HG03558 (cell line): ENCODE data around the gene GPR27.

Experiments used
- ATAC-seq: cut with Tn5 transposase; IDR thresholded peaks from one replicate; pipeline ENCODE4 v1.9.1; 2021; ENCODE audit warnings: moderate number of reproducible peaks; ENCODE audit not compliant: unreplicated experiment; ENCODE audit errors: extremely low read depth

Gene GPR27

DNA sequence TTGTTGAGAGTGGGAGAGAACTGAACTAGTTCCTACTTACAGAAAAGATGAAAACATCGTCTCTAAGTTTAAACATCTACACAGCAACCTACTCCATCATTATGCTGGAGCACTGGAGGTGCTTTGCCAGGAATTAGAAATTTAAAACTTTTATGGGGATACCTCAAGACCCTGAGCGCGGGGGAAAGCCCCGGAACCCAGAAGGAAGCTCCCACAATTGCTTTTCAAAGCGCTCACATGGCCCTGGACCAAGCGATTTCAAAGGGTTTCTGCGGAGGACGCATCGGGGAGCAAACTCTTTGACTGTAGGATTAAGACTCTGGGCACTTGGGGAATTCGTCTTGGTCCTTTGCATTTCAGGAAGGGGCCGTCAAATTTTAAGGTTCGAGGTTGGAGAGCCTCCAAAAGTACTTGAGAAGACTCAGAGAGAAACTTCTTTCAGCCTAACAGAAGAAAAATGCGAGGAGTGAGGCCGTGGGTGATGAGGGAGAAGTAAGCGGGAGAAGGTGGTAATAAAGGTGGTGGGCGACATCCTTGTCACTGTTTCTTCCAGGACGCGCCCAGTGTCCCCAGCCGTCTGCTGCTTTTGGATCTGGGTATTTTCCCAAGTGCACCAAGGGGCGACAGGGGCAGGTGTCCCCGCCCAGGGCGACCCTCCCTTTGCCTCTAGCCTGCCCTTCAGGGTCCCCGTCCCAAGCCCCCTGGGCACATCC is 30.7 kb downstream of the GPR27 start:
- no peak for ATAC-seq

DNA sequence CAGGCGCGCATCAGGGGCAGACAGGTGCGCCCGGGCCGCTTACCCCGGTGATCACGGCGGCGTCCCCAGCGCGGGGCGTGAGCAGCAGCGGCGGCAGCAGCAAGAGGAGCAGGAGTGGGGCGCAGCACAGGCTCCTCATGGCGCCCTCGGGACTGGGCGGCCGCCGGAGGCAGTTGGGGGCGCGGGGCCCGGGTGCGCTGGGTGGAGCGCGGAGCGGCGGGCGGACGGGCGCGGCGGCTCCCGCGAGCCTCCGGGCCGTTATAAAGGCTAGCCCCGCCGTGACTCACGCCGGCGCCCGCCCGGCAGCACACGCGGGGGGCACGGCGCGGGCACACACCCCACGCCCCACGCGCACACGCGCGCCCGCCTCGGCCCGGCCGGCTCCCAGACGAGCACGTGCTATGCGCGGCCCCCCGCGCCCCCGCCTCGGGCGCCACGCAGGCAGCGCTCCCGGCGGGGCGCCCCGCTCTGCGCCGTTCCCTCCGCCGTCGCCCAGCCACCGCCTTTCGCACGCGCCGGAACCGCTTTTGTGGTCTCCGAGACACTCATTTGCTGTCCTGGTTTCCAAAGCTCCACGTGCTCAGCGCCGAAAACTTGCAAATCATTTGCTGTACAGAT is 31.4 kb downstream of the GPR27 start, which contains the start of gene PROK2:
Gene PROK2, minus strand, starts transcription at position 235 of the 618 bp plus-strand sequence. Its CDS starts 96 bp downstream, at position 139.
- ATAC-seq = no peak

GRCh38 chr3:71785532-71786216 is 32.0 kb downstream of the GPR27 start:
- no peak for ATAC-seq

DNA sequence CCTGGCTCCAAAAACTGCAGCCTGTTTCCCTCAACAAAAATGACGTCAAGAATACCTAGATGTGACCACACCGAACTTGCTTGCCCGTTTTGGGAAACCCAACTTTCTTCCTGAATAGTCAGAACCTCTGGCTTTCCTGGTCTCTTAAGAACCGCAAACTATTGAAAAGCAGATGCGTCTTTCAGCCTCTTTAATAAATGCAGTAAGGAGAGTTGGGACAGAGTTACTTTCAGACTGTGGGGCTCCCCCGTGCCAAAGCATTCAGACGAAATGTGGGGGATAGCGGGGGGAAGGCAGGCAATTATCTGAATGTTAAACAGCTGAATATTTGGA is 32.5 kb downstream of the GPR27 start:
- no peak for ATAC-seq

GRCh38 chr3:71786551-71786950 is 32.9 kb downstream of the GPR27 start:
- ATAC-seq = no peak

DNA sequence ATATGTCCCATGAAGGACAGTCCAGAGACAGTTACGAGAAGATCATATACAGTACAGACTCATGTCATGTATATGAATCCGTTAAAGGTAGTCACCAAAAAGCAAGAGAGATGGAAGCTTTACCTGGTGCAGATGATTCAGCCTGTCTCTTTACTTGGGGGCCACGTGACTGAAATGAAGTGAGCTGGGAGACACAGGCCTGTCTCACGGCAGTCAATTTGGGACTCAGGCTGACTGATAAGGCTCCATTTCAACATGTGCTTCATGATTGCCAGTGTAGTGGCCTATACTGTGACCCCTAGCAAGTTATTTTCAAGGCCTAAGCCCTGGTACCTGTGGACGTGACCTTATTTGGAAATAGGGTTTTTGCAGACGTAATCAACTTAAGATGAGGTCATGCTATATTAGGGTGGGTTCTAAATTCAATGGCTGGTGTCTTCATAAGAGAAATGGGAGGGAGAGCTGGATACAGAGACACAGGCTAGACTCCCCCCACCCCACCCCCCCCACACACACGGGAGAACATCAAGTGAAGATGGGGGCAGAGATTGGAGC is 34.3 kb downstream of the GPR27 start:
- no peak for ATAC-seq

DNA sequence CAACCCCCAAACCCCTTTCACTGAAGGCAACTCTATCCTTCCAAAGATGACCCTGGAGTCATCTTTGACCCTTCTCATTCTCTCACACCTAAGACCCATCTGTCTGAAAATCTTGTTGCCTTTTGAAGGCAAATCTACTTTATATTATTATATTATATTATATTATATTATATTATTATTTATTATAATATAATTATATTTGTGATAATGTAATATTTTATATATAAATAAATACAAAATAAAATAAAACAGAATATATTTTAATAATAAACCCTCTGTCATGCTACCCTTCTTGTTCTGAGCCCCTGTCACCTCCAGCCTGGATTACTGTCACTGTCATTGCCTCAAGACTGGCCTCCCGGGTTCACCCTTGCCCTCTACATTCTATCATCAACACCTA is 36.3 kb downstream of the GPR27 start:
- no peak for ATAC-seq

DNA sequence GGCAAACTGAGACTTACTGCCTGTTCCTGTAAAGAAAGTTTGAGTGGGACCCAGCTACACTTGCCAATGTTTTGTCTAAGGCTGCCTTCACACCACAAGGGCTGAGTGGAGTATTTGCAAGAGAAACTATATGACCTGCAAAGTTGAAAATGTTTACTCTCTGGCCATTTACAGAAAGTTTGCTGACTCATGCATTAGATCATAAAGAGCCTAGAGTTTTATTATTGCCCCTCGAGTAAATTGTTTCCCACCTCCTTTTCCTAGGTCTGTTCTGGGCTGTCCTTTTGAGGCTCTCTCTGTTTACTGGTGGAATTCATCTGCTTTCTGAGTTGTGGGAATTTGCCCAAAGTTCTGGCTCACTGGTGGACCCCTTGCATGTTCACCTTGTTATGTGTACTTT is 38.0 kb downstream of the GPR27 start:
- ATAC-seq = no peak

DNA sequence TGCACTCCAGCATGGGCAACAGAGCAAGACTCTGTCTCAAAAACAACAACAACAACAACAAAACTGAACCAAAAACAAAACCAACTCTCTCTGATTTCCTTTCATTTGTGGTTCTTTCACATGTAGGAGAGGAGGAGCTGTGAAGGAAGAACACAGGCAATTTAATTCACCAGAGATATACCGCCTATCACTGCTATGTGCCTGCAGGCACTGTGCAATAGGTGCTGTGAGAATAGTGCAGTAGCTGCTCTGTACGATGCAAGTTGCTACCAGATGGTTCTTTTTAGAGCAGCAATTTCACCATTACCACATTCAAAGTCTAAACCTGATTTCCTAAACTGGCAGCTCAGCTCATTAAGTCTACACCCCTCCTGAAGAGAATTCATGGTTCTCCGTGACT is 42.6 kb downstream of the GPR27 start:
- ATAC-seq = no peak

- ATAC-seq = no peak
Observed at GRCh38 chr3:71797455-71797854, 43.8 kb downstream of the GPR27 start.

GRCh38 chr3:71800023-71800422 is 46.4 kb downstream of the GPR27 start:
- no peak for ATAC-seq

- ATAC-seq = no peak
Observed at GRCh38 chr3:71801986-71802385, 48.3 kb downstream of the GPR27 start.

DNA sequence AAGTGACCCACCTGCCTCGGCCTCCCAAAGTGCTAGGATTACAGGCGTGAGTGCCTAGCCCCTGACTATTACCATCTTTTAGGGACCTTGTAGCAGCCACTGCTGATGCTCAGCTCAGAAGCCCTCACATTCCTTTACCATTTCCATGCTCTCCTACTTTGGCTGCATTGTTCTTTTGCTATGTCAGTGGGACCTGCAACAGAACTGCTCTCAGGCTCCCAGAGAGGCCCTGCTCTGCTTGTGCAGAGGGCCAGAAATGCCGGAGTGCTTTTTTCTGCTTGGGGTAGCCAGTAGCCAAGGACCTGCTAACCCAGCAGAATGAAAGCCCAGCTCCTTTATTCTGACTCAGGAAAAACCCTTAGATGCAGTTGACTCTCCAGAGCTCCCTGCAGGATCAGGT is 49.6 kb downstream of the GPR27 start:
- no peak for ATAC-seq

DNA sequence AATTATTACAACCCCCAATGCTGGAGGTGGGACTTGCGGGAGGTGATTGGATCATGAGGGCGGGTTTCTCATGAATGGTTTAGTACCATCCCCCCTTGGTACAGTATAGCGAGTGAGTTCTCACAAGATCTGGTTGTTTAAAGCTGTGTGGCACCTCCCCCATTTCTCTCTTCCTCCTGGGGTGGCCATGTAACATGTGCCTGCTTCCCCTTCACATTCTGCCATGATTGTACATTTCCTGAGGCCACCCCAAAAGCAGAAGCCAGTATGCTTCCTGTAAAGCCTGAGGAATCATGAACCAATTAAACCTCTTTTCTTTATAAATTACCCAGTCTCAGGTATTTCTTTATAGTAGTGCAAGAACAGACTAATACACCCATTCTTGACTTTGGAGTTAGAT is 51.5 kb downstream of the GPR27 start:
- ATAC-seq = no peak

- ATAC-seq = no peak
Observed at GRCh38 chr3:71805691-71806090, 52.0 kb downstream of the GPR27 start.
